Hepatocyte (in vitro differentiated cells): ENCODE results near the gene HAAO. TPM values are rescaled to one million over a fixed set of nuclear protein-coding genes. Genes with fewer than 3 reads are reported as not detected.

Experiments used
- DNase-seq: peaks from one replicate; pipeline ENCODE4 v3.0.0-alpha.2; 2016; ENCODE audit warnings: low spot score
- H2AFZ ChIP-seq: fragments of 200-600 bp; sonication (generic); 2 replicates; pipeline ENCODE4 v1.6.0; 2016; ENCODE audit warnings: antibody characterized with exemption, mild to moderate bottlenecking
- H3K27ac ChIP-seq: fragments of 200-600 bp; sonication (generic); 2 replicates; pipeline ENCODE4 v1.5.1; 2016; ENCODE audit warnings: mild to moderate bottlenecking
- H3K27me3 ChIP-seq: fragments of 200-600 bp; sonication (generic); 2 replicates; pipeline ENCODE4 v1.6.1; 2016
- H3K36me3 ChIP-seq: fragments of 200-600 bp; sonication (generic); replicated peaks from 2 replicates; pipeline ENCODE4 v1.5.1; 2016; ENCODE audit warnings: low read depth; ENCODE audit not compliant: insufficient read depth
- H3K4me1 ChIP-seq: fragments of 200-600 bp; sonication (generic); 2 replicates; pipeline ENCODE4 v1.5.1; 2016; ENCODE audit warnings: mild to moderate bottlenecking, moderate library complexity; ENCODE audit not compliant: insufficient read depth
- H3K4me2 ChIP-seq: fragments of 200-600 bp; sonication (generic); 2 replicates; pipeline ENCODE4 v1.6.0; 2016
- H3K4me3 ChIP-seq: fragments of 200-600 bp; sonication (generic); 2 replicates; pipeline ENCODE4 v1.5.1; 2016; ENCODE audit warnings: mild to moderate bottlenecking
- H3K79me2 ChIP-seq: fragments of 200-600 bp; sonication (generic); 2 replicates; pipeline ENCODE4 v1.6.0; 2017; ENCODE audit warnings: mild to moderate bottlenecking
- H3K9me2 ChIP-seq: fragments of 200-600 bp; sonication (generic); replicated peaks from 2 replicates; pipeline ENCODE4 v1.6.0; 2017; ENCODE audit warnings: mild to moderate bottlenecking; ENCODE audit not compliant: insufficient read depth
- H3K9me3 ChIP-seq: fragments of 200-600 bp; sonication (generic); 2 replicates; pipeline ENCODE4 v1.5.1; 2016; ENCODE audit warnings: low read depth, mild to moderate bottlenecking
- H4K20me1 ChIP-seq: fragments of 200-600 bp; sonication (generic); 2 replicates; pipeline ENCODE4 v1.6.0; 2016; ENCODE audit warnings: mild to moderate bottlenecking; ENCODE audit not compliant: insufficient read depth, poor library complexity, severe bottlenecking
- WGBS: methylation state at CpG from one replicate; pipeline ENCODE4 v1.1.6; 2016; ENCODE audit warnings: low lambda C conversion rate; ENCODE audit errors: missing lambda C conversion rate; 5-methylcytosine and 5-hydroxymethylcytosine counted together
- polyA plus RNA-seq: library from polyadenylated mRNA; unstranded; fragments of >200 nt; fragmentation: Nextera tagmentation; extraction: Ambion mirVana; gene quantifications from 2 replicates; pipeline ENCODE4 v1.2.1, GENCODE V29; 2016
- total RNA-seq: library from RNA; depleted of rRNA; stranded (reverse); fragments of >200 nt; gene quantifications from 2 replicates; pipeline ENCODE4 v1.2.3, GENCODE V29; 2014
- TF ChIP-seq, protein P1 (sequence below): fragments of 200-600 bp; sonication (generic); IDR thresholded peaks from 2 replicates; pipeline ENCODE4 v1.5.1; 2016; ENCODE audit warnings: antibody characterized with exemption, mild to moderate bottlenecking; ENCODE audit not compliant: poor library complexity

The HAAO gene
- total and polyA plus RNA-seq, 2 experiments from 2014 or later = 22.0 to 35.4 TPM

DNA sequence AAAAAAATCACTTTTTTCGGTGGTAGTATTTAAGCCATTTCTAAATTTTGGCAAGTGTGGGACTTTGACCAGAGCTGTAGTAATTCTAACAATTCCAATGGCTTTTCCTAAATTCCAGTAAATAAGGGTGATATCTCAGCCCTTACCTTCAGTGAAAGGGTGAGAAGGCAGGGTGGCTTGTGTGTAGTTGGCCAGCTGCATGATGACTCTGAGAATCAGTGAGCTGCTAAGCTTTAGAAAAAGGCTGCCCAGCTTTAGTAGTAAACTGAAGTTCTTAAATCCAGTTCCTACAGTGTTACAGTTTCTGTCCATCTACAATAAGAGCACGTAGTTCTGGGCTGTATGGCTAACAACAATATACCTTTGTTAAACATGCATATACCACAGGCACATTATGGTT lies 70.5 kb downstream of the HAAO start:
- Histone ChIP-seq H2AFZ (no peak overlapping the region), H3K27ac (peak overlapping the region; percentile 77), H3K4me1 (peaks cover 16% of the 10 kb centered on the region), H3K4me2 (peak overlapping the region; percentile 61), H3K9me3 (no peaks in the 10 kb centered on the region), H3K79me2 (no peaks in the 10 kb centered on the region), H3K36me3 (no peaks in the 10 kb centered on the region), H3K27me3 (no peaks in the 10 kb centered on the region), H3K9me2 (no peaks in the 10 kb centered on the region), H3K4me3 (no peak overlapping the region), H4K20me1 (no peaks in the 10 kb centered on the region)
- no peak for DNase-seq
- TF ChIP-seq, protein P1, sequence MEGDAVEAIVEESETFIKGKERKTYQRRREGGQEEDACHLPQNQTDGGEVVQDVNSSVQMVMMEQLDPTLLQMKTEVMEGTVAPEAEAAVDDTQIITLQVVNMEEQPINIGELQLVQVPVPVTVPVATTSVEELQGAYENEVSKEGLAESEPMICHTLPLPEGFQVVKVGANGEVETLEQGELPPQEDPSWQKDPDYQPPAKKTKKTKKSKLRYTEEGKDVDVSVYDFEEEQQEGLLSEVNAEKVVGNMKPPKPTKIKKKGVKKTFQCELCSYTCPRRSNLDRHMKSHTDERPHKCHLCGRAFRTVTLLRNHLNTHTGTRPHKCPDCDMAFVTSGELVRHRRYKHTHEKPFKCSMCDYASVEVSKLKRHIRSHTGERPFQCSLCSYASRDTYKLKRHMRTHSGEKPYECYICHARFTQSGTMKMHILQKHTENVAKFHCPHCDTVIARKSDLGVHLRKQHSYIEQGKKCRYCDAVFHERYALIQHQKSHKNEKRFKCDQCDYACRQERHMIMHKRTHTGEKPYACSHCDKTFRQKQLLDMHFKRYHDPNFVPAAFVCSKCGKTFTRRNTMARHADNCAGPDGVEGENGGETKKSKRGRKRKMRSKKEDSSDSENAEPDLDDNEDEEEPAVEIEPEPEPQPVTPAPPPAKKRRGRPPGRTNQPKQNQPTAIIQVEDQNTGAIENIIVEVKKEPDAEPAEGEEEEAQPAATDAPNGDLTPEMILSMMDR = no peak
- 80% methylated on average over 2 of the region's 2 CpGs for WGBS

Other genes with a start within 250 kb of the HAAO start
- 34.6 and 38.7 TPM in 2 replicates for gene MTA3, start 224.0 kb downstream of the HAAO start, total RNA-seq
- 36.1 and 44.3 TPM in 2 replicates for gene MTA3, start 224.0 kb downstream of the HAAO start, polyA plus RNA-seq
- 3.7 and 5.1 TPM in 2 replicates for gene OXER1, start 28.4 kb downstream of the HAAO start, total RNA-seq
- 7.5 and 9.5 TPM in 2 replicates for gene OXER1, start 28.4 kb downstream of the HAAO start, polyA plus RNA-seq